Kidney (tissue), 14 donors: Measurements from ENCODE around the gene TMOD1. TPM values are rescaled to one million over a fixed set of nuclear protein-coding genes. Genes with fewer than 3 reads are reported as not detected.

ENCODE experiments used
- DNase-seq, 5 donors: peaks; one replicate each; pipeline ENCODE4 v3.0.0-alpha.2; 2013 to 2020
- FAIRE-seq: peaks from 2 replicates; lab custom pipeline; 2012; peaks lifted over from hg19 to GRCh38; lab: Jason Lieb, UNC
- H3K27ac ChIP-seq, 2 donors: one replicate each; pipeline ENCODE4 v1.7.0; 2013; ENCODE audit warnings: low read depth in 2 of 2, low read length in 2 of 2, inconsistent platforms in 1 of 2
- H3K27me3 ChIP-seq: one replicate; pipeline ENCODE4 v1.7.1; 2013; ENCODE audit warnings: low read length, inconsistent platforms; ENCODE audit not compliant: control insufficient read depth, insufficient read depth
- H3K36me3 ChIP-seq, 3 donors: one replicate each; pipeline versions ENCODE4 v1.7.0 to v1.7.1; 2013; ENCODE audit warnings: low read length in 3 of 3, control low read depth in 1 of 3, inconsistent platforms in 1 of 3; ENCODE audit not compliant: insufficient read depth in 3 of 3, control insufficient read depth in 2 of 3
- H3K4me1 ChIP-seq, 3 donors: one replicate each; pipeline versions ENCODE4 v1.7.0 to v1.7.1; 2013; ENCODE audit warnings: low read length in 3 of 3, inconsistent platforms in 1 of 3, low read depth in 1 of 3; ENCODE audit not compliant: control insufficient read depth in 2 of 3, insufficient read depth in 2 of 3
- H3K4me3 ChIP-seq, 3 donors: one replicate each; pipeline versions ENCODE4 v1.7.0 to v1.8.1; 2013; ENCODE audit warnings: low read length in 3 of 3, control low read depth in 1 of 3, inconsistent platforms in 1 of 3
- H3K9ac ChIP-seq, 3 donors: one replicate each; pipeline versions ENCODE4 v1.7.0 to v1.7.1; 2013; ENCODE audit warnings: low read length in 3 of 3, control low read depth in 1 of 3, inconsistent platforms in 1 of 3
- H3K9me3 ChIP-seq, 3 donors: one replicate each; pipeline versions ENCODE4 v1.7.0 to v1.7.1; 2013; ENCODE audit warnings: low read length in 3 of 3, control low read depth in 1 of 3, inconsistent platforms in 1 of 3; ENCODE audit not compliant: control insufficient read depth in 2 of 3, insufficient read depth in 1 of 3
- intact Hi-C: fragments of 100-400 bp; cut with DNase I; formaldehyde crosslinking; loops from one replicate; pipeline ENCODE4 v1.11.1; 2022
- polyA plus RNA-seq: library from polyadenylated mRNA; stranded (reverse); fragments of 350-450 nt; fragmentation: Illumina TruSeq; extraction: RNeasy Lipid Tissue Mini Kit (QIAGEN cat#74804); gene quantifications from one replicate; pipeline ENCODE4 v1.2.3, GENCODE V29; 2014; ENCODE audit warnings: low read depth, low replicate concordance; ENCODE audit not compliant: insufficient read depth
- total RNA-seq: library from RNA; stranded (reverse); fragmentation: NEBNext Ultra II Directional; extraction: Animal tissue kit (Norgen Biotek cat#: 25700); gene quantifications from one replicate; pipeline ENCODE4 v1.2.1, GENCODE V29; 2021
- TF ChIP-seq, protein P1 (sequence below): IDR thresholded peaks from 3 replicates; pipeline ENCODE4 v1.5.1; 2012; ENCODE audit warnings: mild to moderate bottlenecking, moderate library complexity, borderline replicate concordance; ENCODE audit not compliant: insufficient read depth; ENCODE audit errors: extremely low read depth
- donor health status: control.
- donor health status: control.
- donor health status: control.
- donor health status: control.
- donor health status: control.
- donor health status: DM: yes; HTN: yes; CAD: no.
- donor health status: Normal renal cell carcinoma (clear cell type).

TMOD1 gene
- total and polyA plus RNA-seq, 2 donors from 2014 or later: 8.1 to 14.9 TPM

DNA sequence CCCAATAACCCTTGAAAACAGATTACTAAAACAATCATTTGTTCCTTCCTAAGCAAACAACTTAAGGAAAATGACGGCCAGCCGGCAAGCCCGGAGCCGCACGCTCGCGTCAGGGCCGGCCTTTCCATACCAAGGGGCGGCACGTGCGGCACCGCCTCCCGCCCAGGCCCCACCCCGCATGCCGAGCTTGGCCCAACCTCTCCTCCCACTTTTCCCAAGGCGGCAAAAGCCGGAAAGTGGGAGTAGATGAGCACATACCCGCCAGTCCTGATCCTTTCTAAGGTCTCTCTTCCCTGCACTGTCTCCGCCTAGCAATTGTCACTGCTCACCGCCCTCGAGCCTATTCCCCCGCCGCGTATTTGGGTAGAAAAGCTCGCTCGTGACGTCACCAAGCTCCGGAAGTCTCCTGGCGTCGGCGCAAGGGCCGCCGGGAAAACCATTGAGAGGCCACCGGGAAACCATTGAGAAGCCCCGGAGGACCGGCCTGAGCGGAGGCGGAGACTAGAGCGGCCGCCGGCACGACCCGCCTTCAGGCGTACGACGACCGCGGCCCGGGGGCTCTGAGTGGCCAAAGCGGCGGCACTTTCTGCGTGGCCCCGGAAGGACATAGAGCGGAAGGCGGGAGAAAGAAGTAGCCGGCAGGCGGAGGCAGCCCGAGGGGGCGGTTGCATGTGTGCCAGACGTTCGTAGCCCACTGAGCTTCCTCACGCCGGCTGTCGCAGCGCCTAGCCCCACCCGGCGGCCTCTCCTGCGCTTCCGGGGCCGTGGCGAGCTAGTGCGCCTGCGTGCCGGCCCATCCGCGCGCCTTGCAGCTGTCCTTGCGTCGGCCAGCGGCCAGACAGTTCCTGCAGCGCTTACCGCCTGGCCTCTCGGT is 131.8 kb downstream of the TMOD1 start, which contains the start of the genes NCBP1 and TSTD2:
Gene NCBP1 (plus strand): TSS at position 837 of the 874 bp plus-strand sequence. CDS start 61 bp downstream, outside the sequence.
Gene TSTD2 (minus strand): TSS at position 384 of the 874 bp plus-strand sequence. CDS start 5,806 bp downstream, outside the sequence.
- FAIRE-seq: peak; percentile 25

DNA sequence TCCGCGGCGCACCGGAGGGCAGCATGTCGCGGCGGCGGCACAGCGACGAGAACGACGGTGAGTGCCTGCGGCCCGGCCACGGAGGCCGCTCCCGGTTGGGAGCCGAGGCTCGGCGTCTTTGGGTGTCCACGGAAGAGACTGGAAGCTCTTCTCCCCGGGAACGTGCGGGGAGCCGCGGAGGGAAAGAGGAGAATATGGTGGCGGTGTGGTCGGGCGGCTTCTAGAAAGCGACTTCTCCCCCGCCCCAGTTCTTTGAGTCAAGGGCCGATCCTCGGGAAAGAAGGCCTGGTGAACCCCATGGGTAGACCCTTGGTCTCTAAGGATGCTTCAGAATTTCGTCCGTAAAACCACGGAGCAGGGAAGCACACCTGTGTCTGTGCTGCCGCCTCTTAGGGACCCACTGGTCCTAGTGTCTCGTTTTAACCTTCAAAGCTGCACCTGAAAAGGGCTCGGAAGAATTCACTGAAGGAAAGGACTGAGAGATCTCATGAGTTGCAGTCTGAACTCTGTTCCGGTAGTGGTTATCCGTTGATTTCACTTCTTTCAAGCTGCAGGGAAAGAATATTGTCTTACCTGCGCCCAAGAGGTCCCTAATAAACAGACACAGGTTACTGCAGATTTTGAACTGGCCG is 132.5 kb downstream of the TMOD1 start:
- Histone ChIP-seq H3K36me3 (no peaks in the 10 kb centered on the region), H3K27ac (peak overlapping the region; percentile 92 to 99), H3K4me1 (peaks cover 0 to 18% (median 12%) of the 10 kb centered on the region in 3 donors), H3K27me3 (no peaks in the 10 kb centered on the region), H3K9ac (peak overlapping the region; percentile 56 to 92 (median 90)), H3K4me3 (peak overlapping the region; percentile 83 to 99 (median 83)), H3K9me3 (no peaks in the 10 kb centered on the region)
- FAIRE-seq (no peak), DNase-seq (peak in 1 of 5 donors; percentile 42)
- TF ChIP-seq, protein P1, sequence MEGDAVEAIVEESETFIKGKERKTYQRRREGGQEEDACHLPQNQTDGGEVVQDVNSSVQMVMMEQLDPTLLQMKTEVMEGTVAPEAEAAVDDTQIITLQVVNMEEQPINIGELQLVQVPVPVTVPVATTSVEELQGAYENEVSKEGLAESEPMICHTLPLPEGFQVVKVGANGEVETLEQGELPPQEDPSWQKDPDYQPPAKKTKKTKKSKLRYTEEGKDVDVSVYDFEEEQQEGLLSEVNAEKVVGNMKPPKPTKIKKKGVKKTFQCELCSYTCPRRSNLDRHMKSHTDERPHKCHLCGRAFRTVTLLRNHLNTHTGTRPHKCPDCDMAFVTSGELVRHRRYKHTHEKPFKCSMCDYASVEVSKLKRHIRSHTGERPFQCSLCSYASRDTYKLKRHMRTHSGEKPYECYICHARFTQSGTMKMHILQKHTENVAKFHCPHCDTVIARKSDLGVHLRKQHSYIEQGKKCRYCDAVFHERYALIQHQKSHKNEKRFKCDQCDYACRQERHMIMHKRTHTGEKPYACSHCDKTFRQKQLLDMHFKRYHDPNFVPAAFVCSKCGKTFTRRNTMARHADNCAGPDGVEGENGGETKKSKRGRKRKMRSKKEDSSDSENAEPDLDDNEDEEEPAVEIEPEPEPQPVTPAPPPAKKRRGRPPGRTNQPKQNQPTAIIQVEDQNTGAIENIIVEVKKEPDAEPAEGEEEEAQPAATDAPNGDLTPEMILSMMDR: no peak
- intact Hi-C loops: no loop called here

More for the DNA sequence above, 131.8 kb downstream of the TMOD1 start, which contains the start of the genes NCBP1 and TSTD2:
- peaks cover 0 to 13% (median 12%) of the 10 kb centered on the region in 3 donors for H3K4me1 ChIP-seq
- peak within 1 kb of the TSS; percentile 92 to 99 for H3K27ac ChIP-seq
- H3K4me3 ChIP-seq: peak within 1 kb of the TSS; percentile 83 to 99 (median 99)
- TF ChIP-seq, protein P1: no peak
- no peaks in the 10 kb centered on the region for H3K9me3 ChIP-seq
- H3K9ac ChIP-seq: peak within 1 kb of the TSS; percentile 92 to 99 (median 96)
- intact Hi-C loops: no loop called here
- H3K36me3 ChIP-seq: no peaks in the 10 kb centered on the region
- DNase-seq: peak; percentile 98 to 99 (median 99)
- H3K27me3 ChIP-seq: no peaks in the 10 kb centered on the region

DNA sequence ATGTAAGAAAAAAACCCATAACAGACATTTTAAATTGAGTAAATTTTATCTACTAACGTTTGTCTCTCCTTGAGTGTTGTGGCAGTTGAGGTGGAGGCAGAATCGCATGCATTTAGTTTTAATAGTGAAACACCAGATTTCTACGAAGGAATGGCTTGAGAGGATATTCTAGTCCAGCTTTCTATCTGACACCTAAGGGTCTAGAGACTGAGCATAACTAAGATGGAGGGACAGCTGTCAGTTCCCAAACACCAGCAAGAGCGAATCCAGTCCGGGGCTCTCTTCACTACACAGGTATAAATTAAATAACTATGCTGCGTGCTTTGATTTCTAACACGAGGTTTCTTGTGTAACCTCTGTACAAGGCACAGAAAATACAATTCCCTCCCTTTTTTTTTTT is 133.6 kb downstream of the TMOD1 start:
- Histone ChIP-seq H3K27me3 (no peaks in the 10 kb centered on the region), H3K9ac (peak overlapping the region in 1 of 3 donors; percentile 92), H3K36me3 (no peaks in the 10 kb centered on the region), H3K4me1 (peaks cover 0 to 16% (median 12%) of the 10 kb centered on the region in 3 donors), H3K4me3 (peak overlapping the region in 2 of 3 donors; percentile 21 to 83), H3K27ac (no peak overlapping the region), H3K9me3 (no peaks in the 10 kb centered on the region)
- FAIRE-seq (no peak), DNase-seq (no peak)
- intact Hi-C loops: no loop called here
- TF ChIP-seq, protein P1: no peak
